GM23248 (cell line): ENCODE data around the gene CCDC121.

ENCODE experiments used
- EZH2 ChIP-seq: fragments of 200-600 bp; sonication (generic); IDR thresholded peaks from 2 replicates; pipeline ENCODE4 v1.6.1; 2018; ENCODE audit warnings: antibody characterized with exemption, mild to moderate bottlenecking; ENCODE audit not compliant: insufficient read depth, poor library complexity, severe bottlenecking
- EZH2phosphoT487 ChIP-seq: fragments of 200-600 bp; sonication (generic); IDR thresholded peaks from 2 replicates; pipeline ENCODE4 v1.6.1; 2018; ENCODE audit warnings: antibody characterized with exemption, moderate library complexity, mild to moderate bottlenecking, low read depth; ENCODE audit not compliant: insufficient read depth

- TF ChIP-seq EZH2 = no peak
- TF ChIP-seq EZH2phosphoT487 = no peak
Measured at GRCh38 chr2:27636766-27637165, 8.0 kb upstream of the CCDC121 start.
